Neuron (in vitro differentiated cells): ENCODE measurements around the gene RINL.
"Not testable (repeated sequence)": the region's sequence is repeated elsewhere in the genome, so short reads cannot be mapped to it uniquely, and the experiment has no call there.

Experiments
- H2AFZ ChIP-seq: one replicate; pipeline ENCODE4 v1.6.1; 2013; ENCODE audit warnings: low read depth, mild to moderate bottlenecking, inconsistent platforms, low read length, moderate library complexity
- H3K27me3 ChIP-seq: one replicate; pipeline ENCODE4 v1.6.1; 2013; ENCODE audit warnings: low read length; ENCODE audit not compliant: insufficient read depth
- H3K36me3 ChIP-seq: one replicate; pipeline ENCODE4 v1.6.1; 2013; ENCODE audit warnings: low read length; ENCODE audit not compliant: insufficient read depth
- H3K4me1 ChIP-seq: one replicate; pipeline ENCODE4 v1.6.1; 2013; ENCODE audit warnings: low read length; ENCODE audit not compliant: insufficient read depth
- H3K4me3 ChIP-seq: 2 replicates; pipeline ENCODE4 v1.5.1; 2013; ENCODE audit warnings: mild to moderate bottlenecking, low read length, moderate library complexity
- H3K9me3 ChIP-seq: one replicate; pipeline ENCODE4 v1.6.1; 2013; ENCODE audit warnings: low read length

Gene RINL

DNA sequence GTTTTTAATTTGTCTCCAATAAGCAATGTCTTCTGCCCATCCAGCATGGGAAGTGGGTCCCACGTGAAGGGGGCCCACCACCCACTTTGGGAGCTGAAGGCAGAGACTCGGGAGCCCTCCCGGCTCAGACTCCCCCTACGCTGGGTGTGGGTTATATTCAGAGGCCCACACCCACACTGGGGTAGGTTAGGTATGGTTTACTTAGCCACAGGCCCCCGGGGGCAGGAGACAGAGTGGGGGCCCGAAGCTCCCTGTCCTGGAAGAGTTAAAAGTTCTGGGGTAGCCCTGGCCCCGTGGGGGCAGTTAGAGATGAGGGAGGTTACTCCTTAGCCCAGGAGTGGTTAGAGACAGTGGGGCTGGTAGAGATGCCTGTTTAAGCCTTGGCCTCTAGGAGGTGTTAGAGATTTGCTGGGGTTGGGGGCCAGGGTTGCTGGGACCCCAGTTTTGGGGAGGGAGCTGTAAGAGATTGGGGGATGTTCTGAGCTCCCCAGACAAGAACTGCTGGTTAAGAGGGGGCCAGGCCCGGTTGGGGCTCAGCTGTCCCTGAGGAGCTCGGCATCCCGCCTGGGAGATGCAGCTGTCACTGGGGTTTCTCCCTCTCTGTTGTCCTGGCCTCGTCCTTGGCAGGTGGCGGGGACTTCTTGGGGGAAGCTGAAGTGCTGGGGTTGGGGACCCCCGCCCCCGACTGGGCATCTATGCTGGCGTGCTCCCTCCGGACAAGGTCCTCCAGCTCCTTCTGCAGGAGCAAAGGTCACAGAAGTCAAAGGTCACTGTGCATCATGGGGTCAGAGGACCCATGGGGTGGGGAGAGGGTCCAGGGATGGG lies 712 bp upstream of the RINL start:
- Histone ChIP-seq H3K36me3 (peaks cover 3% of the 10 kb centered on the region), H3K9me3 (no peaks in the 10 kb centered on the region), H3K27me3 (no peaks in the 10 kb centered on the region), H3K4me3 (no peak overlapping the region), H3K4me1 (no peaks in the 10 kb centered on the region), H2AFZ (no peak overlapping the region)

DNA sequence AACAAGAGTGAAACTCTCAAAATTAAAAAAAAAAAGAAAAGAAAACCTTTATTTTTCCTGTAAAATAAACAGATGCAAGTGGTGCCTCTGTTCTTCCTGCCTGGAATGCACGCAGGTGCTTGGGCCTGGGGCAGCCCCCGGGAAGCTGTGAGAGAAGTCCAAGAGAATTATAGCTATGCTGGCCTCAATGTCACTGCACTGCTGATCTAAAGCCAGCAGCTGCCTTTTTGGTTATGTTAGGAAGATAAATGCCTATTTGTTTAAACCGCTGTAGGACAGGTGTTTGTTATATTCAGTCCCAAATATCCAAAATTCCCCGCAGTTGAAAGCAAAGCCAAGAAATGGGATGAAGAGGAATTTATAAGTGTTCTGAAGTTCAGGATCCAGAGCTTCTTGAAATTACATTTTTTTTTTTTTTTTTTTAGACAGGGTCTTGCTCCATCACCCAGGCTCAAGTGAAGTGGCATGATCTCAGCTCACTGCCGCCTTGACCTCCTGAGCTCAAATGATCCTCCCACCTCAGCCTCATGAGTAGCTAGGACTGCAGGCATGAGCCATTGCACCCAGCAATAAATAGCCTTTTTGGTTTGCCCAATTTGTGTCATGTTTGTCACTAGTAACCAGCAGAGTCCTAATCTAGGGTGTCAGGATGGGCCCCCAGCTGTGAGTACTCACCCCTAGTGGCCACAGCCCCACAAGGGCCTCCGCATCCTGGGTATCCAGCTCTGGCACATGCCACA lies 2.2 kb downstream of the RINL start:
- Histone ChIP-seq H3K36me3 (peaks cover 3% of the 10 kb centered on the region), H3K27me3 (no peaks in the 10 kb centered on the region), H3K4me3 (no peak overlapping the region), H3K4me1 (no peaks in the 10 kb centered on the region), H3K9me3 (no peaks in the 10 kb centered on the region), H2AFZ (no peak overlapping the region)

DNA sequence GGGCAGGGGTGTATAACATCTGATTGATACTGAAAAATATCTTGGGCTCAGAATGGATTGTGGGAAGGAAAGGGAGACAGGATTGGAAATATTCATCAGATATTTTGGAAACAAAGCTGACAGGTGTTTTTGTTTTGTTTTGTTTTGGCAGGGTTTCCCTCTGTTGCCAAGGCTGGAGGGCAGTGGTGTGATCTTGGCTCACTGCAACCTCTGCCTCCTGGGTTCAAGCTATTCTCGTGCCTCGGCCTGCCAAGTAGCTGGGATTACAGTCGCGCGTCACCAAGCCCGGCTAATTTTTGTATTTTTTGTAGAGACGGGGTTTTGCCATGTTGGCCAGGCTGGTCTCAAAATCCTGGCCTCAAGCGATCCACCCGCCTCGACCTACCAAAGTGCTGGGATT lies 4.7 kb downstream of the RINL start:
- H3K4me3 ChIP-seq, H3K9me3 ChIP-seq, H3K27me3 ChIP-seq, H2AFZ ChIP-seq, H3K4me1 ChIP-seq, H3K36me3 ChIP-seq: not testable (repeated sequence)

DNA sequence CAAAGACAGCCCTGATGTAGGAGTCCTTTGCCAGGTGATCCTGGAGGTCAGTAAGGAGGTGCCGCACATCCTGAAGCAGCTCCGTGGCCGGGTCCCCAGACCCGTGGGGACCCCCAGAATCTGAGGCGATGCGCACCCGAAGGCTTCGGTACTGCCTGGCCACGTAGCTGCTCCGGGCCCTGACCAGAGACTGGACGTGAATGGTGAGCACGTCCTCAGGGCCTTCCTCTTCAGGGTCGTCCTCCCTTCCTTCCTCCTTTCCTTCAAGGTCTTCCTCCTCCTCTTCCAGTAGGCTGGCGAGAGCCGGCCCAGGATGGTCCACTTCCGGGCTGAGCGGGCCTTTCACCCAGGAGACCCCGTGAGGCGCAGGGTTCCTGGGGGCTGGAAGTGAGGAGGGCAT lies 7.5 kb downstream of the RINL start:
- Histone ChIP-seq H3K36me3 (no peaks in the 10 kb centered on the region), H3K27me3 (peaks cover 2% of the 10 kb centered on the region), H2AFZ (no peak overlapping the region), H3K4me3 (no peak overlapping the region), H3K9me3 (peaks cover 4% of the 10 kb centered on the region), H3K4me1 (no peaks in the 10 kb centered on the region)

DNA sequence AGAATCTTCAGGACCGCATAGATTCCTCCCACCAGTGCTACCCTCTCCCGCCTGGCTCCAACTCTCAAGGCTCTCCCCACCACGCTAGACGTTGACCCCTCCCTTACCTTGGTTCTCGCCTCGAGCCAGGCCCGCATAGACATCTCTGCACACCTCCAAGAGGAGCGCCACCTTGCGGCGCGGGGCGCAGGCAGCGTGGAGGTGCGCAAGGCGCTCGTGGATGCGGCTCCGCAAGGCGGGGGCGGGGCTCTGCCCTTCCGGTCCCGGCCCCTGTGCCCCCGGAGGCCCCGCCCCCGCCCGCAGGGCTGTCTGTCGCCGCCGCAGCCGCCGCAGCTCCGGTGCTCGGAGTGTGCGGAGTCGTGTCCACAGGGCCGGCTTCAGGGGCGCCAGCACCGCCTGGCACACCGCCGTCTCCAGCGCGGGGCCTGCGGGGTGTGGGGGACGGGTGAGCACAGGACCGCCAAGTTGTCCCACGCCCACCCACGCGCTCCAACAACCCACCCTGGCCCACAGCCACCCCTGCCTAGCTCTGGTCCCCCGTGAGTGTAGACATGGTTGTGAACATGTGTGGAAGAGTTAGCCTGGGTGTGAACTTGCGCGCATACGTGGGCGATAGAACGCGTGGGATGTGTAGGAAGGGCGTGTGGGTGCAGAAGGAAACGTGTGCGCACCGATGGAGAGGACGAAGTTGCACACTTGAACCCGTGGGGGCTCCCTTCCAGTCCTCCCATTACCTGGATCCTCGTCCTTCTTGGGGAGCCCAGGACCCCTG lies 8.1 kb downstream of the RINL start:
- H3K4me1 ChIP-seq, result no peaks in the 10 kb centered on the region
- H3K4me3 ChIP-seq, result no peak overlapping the region
- peaks cover 2% of the 10 kb centered on the region for H3K27me3 ChIP-seq
- H3K9me3 ChIP-seq, result peaks cover 4% of the 10 kb centered on the region
- H2AFZ ChIP-seq, result peak overlapping the region; percentile 4
- H3K36me3 ChIP-seq, result no peaks in the 10 kb centered on the region

DNA sequence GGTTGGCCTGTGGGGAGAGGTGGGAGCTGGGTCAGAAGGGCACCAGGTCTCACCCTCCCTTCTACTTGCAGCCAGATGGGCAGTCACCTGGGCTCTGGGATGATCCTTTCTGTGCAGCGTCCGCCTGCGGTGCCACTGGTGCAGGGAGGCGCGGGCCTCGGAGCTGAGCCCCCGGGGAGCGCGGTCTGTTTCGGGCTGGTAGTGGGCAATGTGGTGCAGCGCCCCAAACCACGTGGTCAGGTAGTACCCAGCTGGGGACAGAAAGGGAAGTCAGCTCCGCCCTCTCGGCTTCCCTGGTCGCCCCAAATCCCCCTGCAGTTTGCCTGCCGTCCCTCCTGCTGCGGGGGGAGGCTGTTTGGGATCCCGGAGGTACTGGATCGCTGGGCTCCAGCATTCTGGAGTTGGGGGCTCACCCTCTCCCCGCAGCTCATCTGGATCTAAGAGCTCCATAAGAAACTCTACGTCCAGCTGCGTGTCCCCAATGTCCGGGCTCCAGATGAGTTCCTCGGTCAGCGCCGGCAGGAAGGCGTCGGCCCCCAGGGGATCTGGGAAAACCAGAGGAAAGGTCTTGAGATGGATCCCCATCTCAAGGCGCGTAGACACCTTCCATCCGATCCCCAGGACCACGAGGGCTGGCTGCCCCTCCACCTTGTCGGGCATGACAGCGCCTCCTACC lies 8.8 kb downstream of the RINL start:
- no peaks in the 10 kb centered on the region for H3K36me3 ChIP-seq
- H3K4me3 ChIP-seq, result no peak overlapping the region
- H3K9me3 ChIP-seq, result peaks cover 4% of the 10 kb centered on the region
- H2AFZ ChIP-seq, result peak overlapping the region; percentile 4
- peaks cover 2% of the 10 kb centered on the region for H3K27me3 ChIP-seq
- no peaks in the 10 kb centered on the region for H3K4me1 ChIP-seq

DNA sequence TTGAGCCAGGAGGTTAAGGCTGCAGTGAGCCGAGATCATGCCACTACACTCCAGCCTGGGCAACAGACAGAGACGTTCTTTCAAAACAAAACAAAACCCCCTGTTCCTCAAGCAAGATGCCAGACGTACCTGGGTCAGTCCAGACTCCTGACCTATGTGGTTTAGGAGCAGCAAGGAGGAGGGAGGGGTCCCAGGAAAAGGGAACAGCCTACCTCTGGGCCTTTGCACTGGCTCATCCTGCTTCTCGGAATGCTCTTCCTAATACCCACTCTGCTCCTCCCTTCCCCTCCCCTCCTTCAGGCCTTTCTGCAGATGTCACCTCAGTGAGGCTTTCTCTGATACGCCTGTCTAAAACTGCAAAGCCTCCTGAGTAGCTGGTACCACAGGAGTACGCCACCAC lies 9.5 kb downstream of the RINL start:
- no peak overlapping the region for H3K4me3 ChIP-seq
- peaks cover 2% of the 10 kb centered on the region for H3K27me3 ChIP-seq
- no peaks in the 10 kb centered on the region for H3K36me3 ChIP-seq
- H2AFZ ChIP-seq, result no peak overlapping the region
- no peaks in the 10 kb centered on the region for H3K4me1 ChIP-seq
- peaks cover 4% of the 10 kb centered on the region for H3K9me3 ChIP-seq

DNA sequence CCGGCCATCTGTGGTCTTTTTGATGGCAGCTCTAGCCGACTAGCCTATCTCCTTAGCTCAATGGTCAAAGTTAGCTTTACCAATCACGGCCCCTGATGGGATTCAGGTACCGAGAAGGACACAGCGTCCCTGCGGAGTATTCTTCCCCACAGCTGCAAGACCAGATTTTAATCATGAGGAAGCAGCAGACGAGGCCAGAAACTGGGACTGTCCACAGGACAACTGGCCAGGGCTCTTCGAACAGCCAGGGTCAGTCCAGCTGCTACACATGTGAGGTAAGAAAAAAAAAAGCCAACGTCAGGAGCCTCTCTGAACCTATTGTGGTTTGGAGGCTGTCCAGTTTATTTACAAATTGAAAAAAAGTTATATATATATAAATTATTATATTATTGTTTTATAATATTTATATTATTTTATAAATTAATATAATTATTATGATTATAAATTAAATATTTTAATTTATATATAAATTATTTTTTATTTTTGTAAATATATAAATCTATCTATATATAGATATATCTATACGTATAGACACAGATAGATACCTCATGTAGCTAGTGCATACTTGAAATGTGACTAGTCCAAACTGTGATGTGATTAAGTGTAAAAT lies 10.8 kb downstream of the RINL start:
- H3K27me3 ChIP-seq, result peaks cover 2% of the 10 kb centered on the region
- H3K36me3 ChIP-seq, result no peaks in the 10 kb centered on the region
- H2AFZ ChIP-seq, result no peak overlapping the region
- H3K9me3 ChIP-seq, result peaks cover 4% of the 10 kb centered on the region
- H3K4me3 ChIP-seq, result no peak overlapping the region
- H3K4me1 ChIP-seq, result no peaks in the 10 kb centered on the region

DNA sequence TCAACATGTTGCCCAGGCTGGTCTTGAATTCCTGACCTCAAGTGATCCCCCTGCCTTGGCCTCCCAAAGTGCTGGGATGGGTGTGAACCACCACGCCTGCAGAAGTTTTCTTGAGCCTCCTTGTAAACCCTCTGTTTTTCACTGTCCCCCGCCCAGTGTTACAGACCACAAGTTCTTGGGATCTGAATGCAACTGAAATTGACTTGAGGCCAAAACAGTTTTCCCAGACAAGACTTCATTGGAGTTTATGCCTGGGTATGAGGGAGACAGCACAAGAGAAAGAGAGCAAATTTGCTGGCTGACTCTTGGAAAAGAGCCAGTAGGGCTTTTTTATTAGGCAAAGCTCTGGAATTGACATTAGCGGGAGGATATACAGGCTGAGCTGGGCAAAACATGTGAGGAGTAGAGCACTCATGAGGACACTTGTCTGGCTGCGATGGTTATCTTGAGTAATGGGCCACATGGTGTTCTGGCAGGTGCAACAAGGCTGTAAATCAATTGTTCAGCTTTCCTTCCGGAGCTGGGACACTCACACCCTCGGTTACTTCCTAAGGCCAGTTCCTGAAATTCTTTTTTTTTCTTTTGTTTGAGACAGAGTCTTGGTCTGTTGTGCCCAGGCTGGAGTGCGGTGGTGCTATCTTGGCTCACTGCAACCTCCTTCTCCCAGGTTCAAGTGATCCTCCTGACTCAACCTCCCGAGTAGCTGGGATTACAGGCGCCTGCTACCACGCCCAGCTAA lies 15.6 kb downstream of the RINL start:
- no peak overlapping the region for H2AFZ ChIP-seq
- no peaks in the 10 kb centered on the region for H3K27me3 ChIP-seq
- no peaks in the 10 kb centered on the region for H3K9me3 ChIP-seq
- H3K4me3 ChIP-seq, result no peak overlapping the region
- no peaks in the 10 kb centered on the region for H3K36me3 ChIP-seq
- H3K4me1 ChIP-seq, result peaks cover 1% of the 10 kb centered on the region

DNA sequence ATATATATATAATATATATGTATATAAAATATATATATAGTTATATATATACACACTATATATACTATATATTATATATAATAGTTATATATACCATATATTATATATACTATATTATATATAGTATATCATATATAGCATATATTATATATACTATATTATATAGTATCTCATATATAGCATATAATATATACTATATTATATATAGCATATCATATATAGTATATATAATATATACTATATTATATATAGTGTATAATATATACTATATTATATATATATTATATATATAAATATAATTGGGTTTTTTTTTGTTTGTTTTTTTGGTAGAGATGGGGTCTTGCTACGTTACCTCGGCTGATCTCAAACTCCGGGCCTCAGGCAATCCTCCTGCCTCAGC lies 16.7 kb downstream of the RINL start:
- no peak overlapping the region for H3K4me3 ChIP-seq

DNA sequence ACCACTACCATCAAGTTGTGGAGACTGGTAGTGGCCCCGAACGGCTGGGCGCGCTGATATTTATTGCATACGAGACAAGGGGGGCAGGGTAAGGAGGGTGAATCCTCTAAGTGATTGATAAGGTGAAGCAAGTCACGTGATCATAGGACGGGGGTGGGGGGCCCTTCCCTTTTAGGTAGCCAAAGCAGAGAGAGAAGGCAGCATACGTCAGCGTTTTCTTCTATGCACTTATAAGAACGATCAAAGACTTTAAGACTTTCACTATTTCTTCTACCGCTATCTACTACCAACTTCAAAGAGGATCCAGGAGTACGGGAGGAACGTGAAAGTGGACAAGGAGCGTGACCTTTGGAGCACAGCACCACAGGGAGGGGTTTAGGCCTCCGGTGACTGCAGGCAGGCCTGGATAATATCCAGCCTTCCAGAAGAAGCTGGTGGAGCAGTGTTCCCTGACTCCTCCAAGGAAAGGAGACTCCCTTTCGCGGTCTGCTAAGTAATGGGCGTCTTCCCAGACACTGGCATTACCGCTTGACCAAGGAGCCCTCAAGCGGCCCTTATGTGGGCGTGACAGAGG lies 18.4 kb downstream of the RINL start:
- H3K36me3 ChIP-seq, H2AFZ ChIP-seq, H3K4me1 ChIP-seq, H3K27me3 ChIP-seq, H3K4me3 ChIP-seq, H3K9me3 ChIP-seq: not testable (repeated sequence)

More for the DNA sequence above, 16.7 kb downstream of the RINL start:
- Histone ChIP-seq H3K36me3 (no peaks in the 10 kb centered on the region), H2AFZ (no peak overlapping the region), H3K4me1 (peaks cover 2% of the 10 kb centered on the region), H3K9me3 (peaks cover 2% of the 10 kb centered on the region), H3K27me3 (no peaks in the 10 kb centered on the region)

DNA sequence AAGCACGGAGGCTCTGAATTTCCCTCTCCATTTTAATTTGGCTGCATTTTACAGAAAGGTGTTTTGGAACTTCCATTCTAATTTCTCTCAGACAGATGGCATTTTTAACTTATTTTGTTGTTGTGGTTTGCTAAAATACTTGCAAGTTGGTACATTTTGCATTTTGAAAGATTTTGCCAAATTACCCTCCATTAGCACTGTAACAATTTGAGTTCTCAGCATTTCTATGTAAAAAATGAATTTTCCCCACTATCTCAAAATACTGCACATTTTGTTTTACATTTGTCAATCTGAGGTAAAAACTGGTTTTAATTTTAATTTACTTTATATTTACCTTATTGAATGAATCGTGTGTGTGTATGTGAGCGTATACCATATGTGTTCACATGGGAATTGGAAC lies 21.3 kb downstream of the RINL start:
- no peak overlapping the region for H3K4me3 ChIP-seq
- no peaks in the 10 kb centered on the region for H3K27me3 ChIP-seq
- H3K9me3 ChIP-seq, result peaks cover 2% of the 10 kb centered on the region
- peaks cover 8% of the 10 kb centered on the region for H3K4me1 ChIP-seq
- H3K36me3 ChIP-seq, result no peaks in the 10 kb centered on the region
- H2AFZ ChIP-seq, result no peak overlapping the region
